KOPT-K1 (cell line): Measurements from ENCODE around the gene TBPL1.

Experiments used
- H3K27ac ChIP-seq: fragments of 200-600 bp; sonication (generic); 2 replicates; pipeline ENCODE4 v1.5.1; 2016; ENCODE audit warnings: antibody characterized with exemption, mild to moderate bottlenecking, low read depth, low read length; ENCODE audit not compliant: poor library complexity, severe bottlenecking
- H3K36me3 ChIP-seq: fragments of 200-600 bp; sonication (generic); 2 replicates; pipeline ENCODE4 v1.5.1; 2017; ENCODE audit warnings: antibody characterized with exemption, mild to moderate bottlenecking, low read length, moderate library complexity; ENCODE audit not compliant: insufficient read depth
- H3K9me3 ChIP-seq: fragments of 200-600 bp; sonication (generic); 2 replicates; pipeline ENCODE4 v1.5.1; 2017; ENCODE audit warnings: antibody characterized with exemption, low read length, mild to moderate bottlenecking; ENCODE audit not compliant: insufficient read depth, poor library complexity, severe bottlenecking

The TBPL1 gene

GRCh38 chr6:134003542-134003951, 50.5 kb downstream of the TBPL1 start:
- H3K9me3 ChIP-seq = no peaks in the 10 kb centered on the region
- no peak overlapping the region for H3K27ac ChIP-seq
- no peaks in the 10 kb centered on the region for H3K36me3 ChIP-seq

DNA sequence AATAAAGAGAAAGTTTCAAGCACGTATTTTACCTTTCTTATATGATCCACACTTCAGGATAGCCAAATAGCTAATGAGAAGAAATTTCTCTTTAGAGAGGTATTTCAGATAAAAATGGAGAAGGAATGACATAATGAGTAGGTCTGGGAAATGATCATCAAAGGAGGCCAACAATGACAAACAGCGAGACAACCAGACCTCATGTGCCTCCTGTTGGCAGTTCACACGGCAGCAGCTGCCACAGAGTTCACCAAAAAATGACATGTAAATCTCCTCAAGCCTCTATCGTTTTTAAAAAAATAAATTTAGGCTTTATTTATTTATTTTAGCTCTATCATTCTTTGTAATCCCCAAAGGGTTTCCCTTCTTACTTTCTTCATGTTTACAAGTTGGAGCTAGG, 51.7 kb downstream of the TBPL1 start:
- Histone ChIP-seq H3K27ac (no peak overlapping the region), H3K9me3 (no peaks in the 10 kb centered on the region), H3K36me3 (no peaks in the 10 kb centered on the region)

DNA sequence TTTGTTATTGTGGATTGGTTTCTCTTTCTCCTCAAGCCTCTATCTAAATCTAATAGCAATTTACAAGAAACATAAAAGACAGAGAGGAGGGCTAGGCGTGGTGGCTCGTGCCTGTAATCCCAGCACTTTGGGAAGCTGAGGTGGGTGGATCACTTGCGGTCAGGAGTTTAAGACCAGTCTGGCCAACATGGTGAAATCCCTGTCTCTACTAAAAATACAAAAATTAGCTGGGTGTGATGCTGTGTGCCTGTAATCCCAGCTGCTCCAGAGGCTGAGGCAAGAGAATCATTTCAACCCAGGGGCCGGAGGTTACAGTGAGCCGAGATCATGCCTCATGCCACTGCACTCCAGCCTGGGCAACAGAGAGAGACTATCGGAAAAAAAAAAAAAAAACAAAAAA, 52.8 kb downstream of the TBPL1 start:
- H3K36me3 ChIP-seq = no peaks in the 10 kb centered on the region
- H3K27ac ChIP-seq = no peak overlapping the region
- no peaks in the 10 kb centered on the region for H3K9me3 ChIP-seq

GRCh38 chr6:134007077-134007476, 54.1 kb downstream of the TBPL1 start:
- no peak overlapping the region for H3K27ac ChIP-seq

DNA sequence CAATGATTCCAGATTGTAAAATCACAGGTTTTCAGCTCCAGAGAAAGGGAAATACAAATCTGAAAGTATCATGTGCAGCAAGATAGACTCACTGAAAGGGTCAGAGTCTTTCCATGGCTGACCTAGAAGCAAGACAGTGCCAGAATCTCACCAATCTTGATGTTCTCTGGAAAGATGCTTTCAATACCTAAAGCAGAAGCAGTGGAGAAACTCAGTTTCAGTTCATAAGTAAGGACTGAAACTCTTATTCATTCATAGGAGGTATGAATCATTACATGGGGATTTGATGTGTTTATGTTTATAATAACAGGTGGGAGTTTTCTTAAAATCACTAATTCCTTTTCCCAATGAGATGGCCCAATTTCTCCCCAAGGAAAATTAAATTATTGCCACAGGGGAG, 56.9 kb downstream of the TBPL1 start:
- H3K27ac ChIP-seq = no peak overlapping the region
- H3K9me3 ChIP-seq = no peaks in the 10 kb centered on the region
- no peaks in the 10 kb centered on the region for H3K36me3 ChIP-seq

More at GRCh38 chr6:134007077-134007476, 54.1 kb downstream of the TBPL1 start:
- H3K36me3 ChIP-seq = no peaks in the 10 kb centered on the region
- no peaks in the 10 kb centered on the region for H3K9me3 ChIP-seq

GRCh38 chr6:134010400-134010799, 57.4 kb downstream of the TBPL1 start:
- Histone ChIP-seq H3K36me3 (no peaks in the 10 kb centered on the region), H3K9me3 (no peaks in the 10 kb centered on the region), H3K27ac (no peak overlapping the region)

GRCh38 chr6:134010974-134011373, 58.0 kb downstream of the TBPL1 start:
- Histone ChIP-seq H3K9me3 (no peaks in the 10 kb centered on the region), H3K36me3 (no peaks in the 10 kb centered on the region), H3K27ac (no peak overlapping the region)

- Histone ChIP-seq H3K9me3 (no peaks in the 10 kb centered on the region), H3K36me3 (no peaks in the 10 kb centered on the region), H3K27ac (no peak overlapping the region)
These were observed 61.6 kb downstream of the TBPL1 start for GRCh38 chr6:134014588-134015137.

- H3K9me3 ChIP-seq = no peaks in the 10 kb centered on the region
- no peaks in the 10 kb centered on the region for H3K36me3 ChIP-seq
- H3K27ac ChIP-seq = no peak overlapping the region
These were observed 62.9 kb downstream of the TBPL1 start for GRCh38 chr6:134015719-134016557.

DNA sequence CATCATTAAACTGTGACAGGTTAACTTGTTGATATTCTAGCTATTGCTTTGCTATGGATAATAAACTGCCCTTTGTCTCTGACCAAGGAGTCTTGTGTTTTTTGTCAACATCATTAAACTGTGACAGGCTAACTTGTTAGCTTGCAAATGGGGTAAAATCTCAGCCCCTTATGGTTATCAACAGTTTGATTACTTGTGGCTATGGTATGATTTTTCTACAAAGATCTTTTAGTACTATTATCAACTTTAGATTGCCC, 63.5 kb downstream of the TBPL1 start:
- Histone ChIP-seq H3K27ac (no peak overlapping the region), H3K9me3 (no peaks in the 10 kb centered on the region), H3K36me3 (no peaks in the 10 kb centered on the region)

DNA sequence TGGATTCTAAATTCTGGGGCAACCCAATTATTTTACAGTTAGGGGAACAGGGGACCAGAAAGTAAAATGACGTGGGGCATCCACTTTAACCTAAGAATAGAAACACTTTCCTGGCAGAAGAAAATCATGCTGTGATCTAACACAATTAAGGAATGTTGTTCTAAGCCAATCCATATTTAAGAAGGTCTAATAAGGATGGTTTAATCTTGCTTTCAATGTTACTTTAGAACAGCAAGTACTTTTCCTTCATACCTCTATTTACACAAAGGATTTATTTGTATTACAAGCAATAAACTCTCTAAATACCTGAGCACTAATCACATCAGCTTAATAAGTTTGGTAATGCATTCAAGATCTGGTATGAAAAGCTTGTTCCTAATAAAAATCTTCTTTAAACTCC, 67.0 kb downstream of the TBPL1 start:
- Histone ChIP-seq H3K9me3 (no peaks in the 10 kb centered on the region), H3K36me3 (no peaks in the 10 kb centered on the region), H3K27ac (no peak overlapping the region)

DNA sequence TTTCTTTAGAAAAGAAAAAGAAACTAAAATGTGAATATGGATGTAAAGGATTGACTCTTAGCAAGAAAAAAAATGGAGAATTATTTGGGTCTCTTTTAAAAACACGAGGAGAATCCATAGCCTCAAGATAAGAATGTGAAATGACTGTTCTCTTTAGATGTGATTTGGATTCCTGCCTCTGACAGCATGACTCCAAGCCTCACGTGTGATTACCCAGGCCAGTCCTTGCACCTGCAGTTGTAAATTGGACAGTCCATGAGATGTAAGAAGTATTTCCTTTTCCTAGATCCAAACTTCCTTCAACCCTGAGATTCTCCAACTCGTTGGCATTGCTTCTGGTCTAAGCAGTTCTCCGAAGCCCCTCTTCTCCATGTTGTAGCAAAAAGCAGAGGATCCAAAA, 67.5 kb downstream of the TBPL1 start:
- no peaks in the 10 kb centered on the region for H3K36me3 ChIP-seq
- H3K9me3 ChIP-seq = no peaks in the 10 kb centered on the region
- H3K27ac ChIP-seq = no peak overlapping the region

- Histone ChIP-seq H3K9me3 (no peaks in the 10 kb centered on the region), H3K36me3 (no peaks in the 10 kb centered on the region), H3K27ac (no peak overlapping the region)
These were observed 67.9 kb downstream of the TBPL1 start for GRCh38 chr6:134020968-134021367.

DNA sequence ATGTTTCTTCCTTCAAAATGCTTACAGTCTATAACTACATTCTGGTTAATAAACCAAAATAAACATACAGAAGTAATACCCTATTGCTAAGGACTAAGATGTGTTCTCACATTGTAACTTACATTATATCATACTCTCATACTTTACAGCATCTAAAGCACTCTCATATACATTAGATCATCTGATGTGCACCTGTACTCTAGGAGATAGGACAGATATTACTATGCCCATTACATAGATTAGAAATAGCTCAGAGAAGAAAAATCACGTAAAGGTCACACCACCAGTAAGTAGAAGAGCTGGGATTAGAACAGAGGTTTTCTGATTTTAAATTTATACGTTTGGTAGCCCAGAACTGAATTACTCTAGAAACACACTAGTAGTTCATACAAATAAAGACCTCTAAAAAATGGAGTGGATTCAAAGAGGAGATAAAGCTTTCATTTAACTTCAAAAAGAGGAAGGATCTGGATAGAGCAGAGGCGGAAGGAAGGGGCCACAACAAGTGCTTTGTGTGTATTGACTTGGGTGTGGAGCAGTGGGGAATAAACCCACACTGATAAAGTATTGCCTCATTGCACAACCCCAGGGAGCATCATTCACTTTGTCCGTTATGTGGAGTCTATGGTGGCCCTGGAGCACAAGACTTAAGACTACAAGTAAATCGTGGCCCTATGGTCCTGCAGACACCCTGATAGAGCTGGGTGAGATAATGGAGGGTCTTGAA, 68.5 kb downstream of the TBPL1 start:
- Histone ChIP-seq H3K9me3 (no peaks in the 10 kb centered on the region), H3K36me3 (no peaks in the 10 kb centered on the region), H3K27ac (no peak overlapping the region)

- H3K9me3 ChIP-seq = no peaks in the 10 kb centered on the region
- no peak overlapping the region for H3K27ac ChIP-seq
- no peaks in the 10 kb centered on the region for H3K36me3 ChIP-seq
These were observed 69.6 kb downstream of the TBPL1 start for GRCh38 chr6:134022650-134023049.

GRCh38 chr6:134026597-134026996, 73.6 kb downstream of the TBPL1 start:
- Histone ChIP-seq H3K27ac (no peak overlapping the region), H3K36me3 (no peaks in the 10 kb centered on the region), H3K9me3 (no peaks in the 10 kb centered on the region)
